ENCODE data around the gene FHOD3.

- TF ChIP-seq POLR2A (IDR thresholded peaks at IDR 0.05; ENCODE audit: low read depth) (no peak), EP300 (IDR thresholded peaks at IDR 0.05) (no peak)
- TF ChIP-seq, protein P1, sequence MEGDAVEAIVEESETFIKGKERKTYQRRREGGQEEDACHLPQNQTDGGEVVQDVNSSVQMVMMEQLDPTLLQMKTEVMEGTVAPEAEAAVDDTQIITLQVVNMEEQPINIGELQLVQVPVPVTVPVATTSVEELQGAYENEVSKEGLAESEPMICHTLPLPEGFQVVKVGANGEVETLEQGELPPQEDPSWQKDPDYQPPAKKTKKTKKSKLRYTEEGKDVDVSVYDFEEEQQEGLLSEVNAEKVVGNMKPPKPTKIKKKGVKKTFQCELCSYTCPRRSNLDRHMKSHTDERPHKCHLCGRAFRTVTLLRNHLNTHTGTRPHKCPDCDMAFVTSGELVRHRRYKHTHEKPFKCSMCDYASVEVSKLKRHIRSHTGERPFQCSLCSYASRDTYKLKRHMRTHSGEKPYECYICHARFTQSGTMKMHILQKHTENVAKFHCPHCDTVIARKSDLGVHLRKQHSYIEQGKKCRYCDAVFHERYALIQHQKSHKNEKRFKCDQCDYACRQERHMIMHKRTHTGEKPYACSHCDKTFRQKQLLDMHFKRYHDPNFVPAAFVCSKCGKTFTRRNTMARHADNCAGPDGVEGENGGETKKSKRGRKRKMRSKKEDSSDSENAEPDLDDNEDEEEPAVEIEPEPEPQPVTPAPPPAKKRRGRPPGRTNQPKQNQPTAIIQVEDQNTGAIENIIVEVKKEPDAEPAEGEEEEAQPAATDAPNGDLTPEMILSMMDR (IDR thresholded peaks at IDR 0.05): no peak
Measured at GRCh38 chr18:36539674-36540231, 242.2 kb downstream of the FHOD3 start.

Data from esophagus muscularis mucosa (tissue), 4 donors.